Daoy (cell line): ENCODE data around the gene LRRC45. TPM values are rescaled to one million over a fixed set of nuclear protein-coding genes. Genes with fewer than 3 reads are reported as not detected.

Experiments
- DNase-seq: peaks from one replicate; pipeline ENCODE4 v3.0.0-alpha.2; 2015; ENCODE audit warnings: low read depth
- total RNA-seq: library from RNA; depleted of rRNA; stranded (reverse); fragments of >200 nt; shearing (Covaris generic); gene quantifications from 2 replicates; pipeline ENCODE4 v1.2.3, GENCODE V29; 2014

Gene LRRC45
- total RNA-seq, 1 experiment from 2014 or later = 23.2 TPM

- DNase-seq = no peak
Measured at GRCh38 chr17:82007228-82007494, 15.9 kb upstream of the LRRC45 start.

- no peak for DNase-seq
Measured at GRCh38 chr17:82007495-82008257, 15.4 kb upstream of the LRRC45 start.

- DNase-seq = no peak
Measured at GRCh38 chr17:82008258-82008940, 14.7 kb upstream of the LRRC45 start.

- no peak for DNase-seq
Measured at GRCh38 chr17:82008941-82009405, 14.1 kb upstream of the LRRC45 start.

- DNase-seq = no peak
Measured at GRCh38 chr17:82009413-82009812, 13.7 kb upstream of the LRRC45 start.

- no peak for DNase-seq
Measured at GRCh38 chr17:82010575-82011525, 12.3 kb upstream of the LRRC45 start.

- no peak for DNase-seq
Measured at GRCh38 chr17:82011617-82012187, 11.4 kb upstream of the LRRC45 start.

GRCh38 chr17:82012261-82012639, 10.9 kb upstream of the LRRC45 start:
- DNase-seq = no peak

- no peak for DNase-seq
Measured at GRCh38 chr17:82012640-82013295, 10.3 kb upstream of the LRRC45 start.

- no peak for DNase-seq
Measured at GRCh38 chr17:82013341-82013740, 9.8 kb upstream of the LRRC45 start.

- DNase-seq = no peak
Measured at GRCh38 chr17:82013772-82014321, 9.3 kb upstream of the LRRC45 start.

GRCh38 chr17:82014432-82014831, 8.7 kb upstream of the LRRC45 start:
- no peak for DNase-seq

- DNase-seq = no peak
Measured at GRCh38 chr17:82014971-82015310, 8.2 kb upstream of the LRRC45 start.

- no peak for DNase-seq
Measured at GRCh38 chr17:82015311-82015971, 7.7 kb upstream of the LRRC45 start.

- DNase-seq = no peak
Measured at GRCh38 chr17:82016061-82016874, 6.8 kb upstream of the LRRC45 start.

GRCh38 chr17:82016875-82017459, 6.1 kb upstream of the LRRC45 start:
- no peak for DNase-seq

- no peak for DNase-seq
Measured at GRCh38 chr17:82017612-82018151, 5.4 kb upstream of the LRRC45 start.

- no peak for DNase-seq
Measured at GRCh38 chr17:82018152-82018988, 4.7 kb upstream of the LRRC45 start.
